Measurements from ENCODE around the gene KCTD21.
A peak's percentile ranks its signal among the peaks of the same experiment; 100 is the strongest.

KCTD21 gene

DNA sequence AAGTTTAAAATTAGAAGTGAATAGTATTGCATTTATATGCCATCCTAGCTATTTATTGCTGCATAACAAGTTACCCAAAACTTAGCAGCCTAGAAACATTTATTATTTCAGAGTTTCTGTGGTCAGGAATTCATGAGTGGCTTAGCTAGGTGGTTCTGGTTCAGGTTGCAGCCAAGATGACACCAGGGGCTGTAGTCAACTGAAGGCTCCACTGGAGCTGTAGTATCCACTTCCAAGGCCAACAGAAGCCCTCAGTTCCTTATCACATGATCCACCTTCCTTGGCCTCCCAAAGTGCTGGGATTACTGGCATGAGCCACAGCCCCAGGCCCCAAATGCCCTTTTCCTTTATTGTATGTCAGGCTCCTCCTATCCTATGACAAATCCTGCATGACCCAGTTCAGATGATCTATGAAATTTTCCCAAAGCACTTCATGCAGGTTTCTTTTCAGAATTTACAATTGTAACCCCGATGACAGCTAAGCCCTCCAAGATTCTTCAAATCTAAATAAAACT is 42.9 kb downstream of the KCTD21 start:
- CTCF ChIA-PET = no interaction called here
- DNase-seq (ENCODE audit: low read depth, low spot score) = no peak
- TF ChIP-seq, protein P1, sequence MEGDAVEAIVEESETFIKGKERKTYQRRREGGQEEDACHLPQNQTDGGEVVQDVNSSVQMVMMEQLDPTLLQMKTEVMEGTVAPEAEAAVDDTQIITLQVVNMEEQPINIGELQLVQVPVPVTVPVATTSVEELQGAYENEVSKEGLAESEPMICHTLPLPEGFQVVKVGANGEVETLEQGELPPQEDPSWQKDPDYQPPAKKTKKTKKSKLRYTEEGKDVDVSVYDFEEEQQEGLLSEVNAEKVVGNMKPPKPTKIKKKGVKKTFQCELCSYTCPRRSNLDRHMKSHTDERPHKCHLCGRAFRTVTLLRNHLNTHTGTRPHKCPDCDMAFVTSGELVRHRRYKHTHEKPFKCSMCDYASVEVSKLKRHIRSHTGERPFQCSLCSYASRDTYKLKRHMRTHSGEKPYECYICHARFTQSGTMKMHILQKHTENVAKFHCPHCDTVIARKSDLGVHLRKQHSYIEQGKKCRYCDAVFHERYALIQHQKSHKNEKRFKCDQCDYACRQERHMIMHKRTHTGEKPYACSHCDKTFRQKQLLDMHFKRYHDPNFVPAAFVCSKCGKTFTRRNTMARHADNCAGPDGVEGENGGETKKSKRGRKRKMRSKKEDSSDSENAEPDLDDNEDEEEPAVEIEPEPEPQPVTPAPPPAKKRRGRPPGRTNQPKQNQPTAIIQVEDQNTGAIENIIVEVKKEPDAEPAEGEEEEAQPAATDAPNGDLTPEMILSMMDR (IDR thresholded peaks at IDR 0.05; ENCODE audit: insufficient read depth, low read length, missing control alignments) = no peak
- POLR2A ChIA-PET = no interaction called here
- no peak overlapping the region for H3K4me3 ChIP-seq (ENCODE audit: low read depth, low read length)

DNA sequence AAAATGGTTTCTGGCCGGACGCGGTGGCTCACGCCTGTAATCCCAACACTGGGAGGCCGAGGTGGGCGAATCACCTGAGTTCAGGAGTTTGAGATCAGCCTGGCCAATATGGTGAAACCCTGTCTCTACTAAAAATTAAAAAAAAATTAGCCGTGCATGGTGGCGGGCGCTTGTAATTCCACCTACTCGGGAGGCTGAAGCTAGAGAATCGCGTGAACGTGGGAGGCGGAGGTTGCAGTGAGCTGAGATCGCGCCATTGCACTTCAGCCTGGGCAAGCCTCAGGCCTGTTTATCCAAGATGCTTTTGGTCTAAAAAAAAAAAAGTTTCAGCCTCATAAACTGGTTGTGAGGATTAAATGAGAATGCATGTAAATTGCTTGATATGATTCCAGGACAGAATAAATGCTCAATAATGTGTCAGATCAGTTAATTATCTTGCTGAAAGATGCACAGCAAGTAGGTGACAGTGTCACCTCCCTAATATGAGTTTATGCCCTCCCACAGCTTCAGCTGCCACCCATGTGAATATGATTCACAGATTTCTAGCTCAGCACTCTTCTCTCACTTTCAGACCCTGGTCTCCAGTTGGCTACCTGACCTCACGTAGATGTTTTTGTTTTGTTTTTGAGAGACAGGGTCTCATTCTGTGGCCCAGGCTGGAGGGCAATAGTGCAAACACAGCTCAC is 47.9 kb downstream of the KCTD21 start:
- DNase-seq (ENCODE audit: low read depth, low spot score) = no peak
- CTCF ChIA-PET = interaction anchor here (0.7 to 2.3 kb wide), 3 partner anchors 10 to 426 kb away, joined by 4 to 14 read pairs (median 6); no protein-coding TSS in a partner anchor
- TF ChIP-seq, protein P1 (IDR thresholded peaks at IDR 0.05; ENCODE audit: insufficient read depth, low read length, missing control alignments) = no peak
- POLR2A ChIA-PET = interaction anchor here (1.4 kb wide), 1 partner anchor 10 kb away, joined by 4 read pairs; no protein-coding TSS in a partner anchor
- peak overlapping the region; percentile 79 for H3K4me3 ChIP-seq (ENCODE audit: low read depth, low read length)

- ChIA-PET POLR2A (interaction anchor here (0.6 to 1.4 kb wide), 4 partner anchors 9 to 277 kb away, joined by 3 to 5 read pairs (median 4); partner anchors contain the start of genes KCTD21, NDUFC2 and USP35), CTCF (interaction anchor here (0.6 to 2.3 kb wide), 6 partner anchors 11 to 427 kb away, joined by 3 to 14 read pairs (median 4); no protein-coding TSS in a partner anchor)
- H3K4me3 ChIP-seq (ENCODE audit: low read depth, low read length) = peak within 1 kb of the TSS; percentile 79
- DNase-seq (ENCODE audit: low read depth, low spot score) = peak; percentile 74
- TF ChIP-seq, protein P1 (IDR thresholded peaks at IDR 0.05; ENCODE audit: insufficient read depth, low read length, missing control alignments) = no peak
These were observed 48.7 kb downstream of the KCTD21 start, which contains the start of gene ALG8 for GRCh38 chr11:78139422-78140391. TSS of gene ALG8 (minus strand) at chr11:78139626. CDS start at chr11:78139588, 38 bp downstream.

- H3K4me3 ChIP-seq (ENCODE audit: low read depth, low read length) = peak overlapping the region; percentile 79
- TF ChIP-seq, protein P1 (IDR thresholded peaks at IDR 0.05; ENCODE audit: insufficient read depth, low read length, missing control alignments) = no peak
- ChIA-PET POLR2A (interaction anchor here (1.3 to 1.4 kb wide), 2 partner anchors 50 to 59 kb away, joined by 4 to 5 read pairs; partner anchors contain the start of genes KCTD21, NDUFC2 and USP35), CTCF (interaction anchor here (0.6 to 2.3 kb wide), 6 partner anchors 11 to 428 kb away, joined by 3 to 14 read pairs (median 4); no protein-coding TSS in a partner anchor)
- DNase-seq (ENCODE audit: low read depth, low spot score) = no peak
These were observed 49.6 kb downstream of the KCTD21 start for GRCh38 chr11:78138694-78139421.

- CTCF ChIA-PET = no interaction called here
- no peak overlapping the region; the same call in 1 of the 2 replicates for H3K4me3 ChIP-seq (ENCODE audit: low read depth, low read length)
These were observed 50.1 kb downstream of the KCTD21 start for GRCh38 chr11:78138291-78138690.

More at GRCh38 chr11:78138291-78138690, 50.1 kb downstream of the KCTD21 start:
- TF ChIP-seq, protein P1 (IDR thresholded peaks at IDR 0.05; ENCODE audit: insufficient read depth, low read length, missing control alignments) = no peak
- DNase-seq (ENCODE audit: low read depth, low spot score) = no peak
- POLR2A ChIA-PET = no interaction called here

All from AG04449 (cell line).